ENCODE measurements around the gene ACADVL.
"Not testable (repeated sequence)": the region's sequence is repeated elsewhere in the genome, so short reads cannot be mapped to it uniquely, and the experiment has no call there.

Gene ACADVL
- long read RNA-seq, transcript ACADVL-203 (20 exons, 2,323 nt), result major isoform, 497 of 917 reads
- long read RNA-seq, partial matches to known transcripts, result 41 of 917 reads
- long read RNA-seq, other reads (novel, unspliced or antisense), result 373 of 917 reads

DNA sequence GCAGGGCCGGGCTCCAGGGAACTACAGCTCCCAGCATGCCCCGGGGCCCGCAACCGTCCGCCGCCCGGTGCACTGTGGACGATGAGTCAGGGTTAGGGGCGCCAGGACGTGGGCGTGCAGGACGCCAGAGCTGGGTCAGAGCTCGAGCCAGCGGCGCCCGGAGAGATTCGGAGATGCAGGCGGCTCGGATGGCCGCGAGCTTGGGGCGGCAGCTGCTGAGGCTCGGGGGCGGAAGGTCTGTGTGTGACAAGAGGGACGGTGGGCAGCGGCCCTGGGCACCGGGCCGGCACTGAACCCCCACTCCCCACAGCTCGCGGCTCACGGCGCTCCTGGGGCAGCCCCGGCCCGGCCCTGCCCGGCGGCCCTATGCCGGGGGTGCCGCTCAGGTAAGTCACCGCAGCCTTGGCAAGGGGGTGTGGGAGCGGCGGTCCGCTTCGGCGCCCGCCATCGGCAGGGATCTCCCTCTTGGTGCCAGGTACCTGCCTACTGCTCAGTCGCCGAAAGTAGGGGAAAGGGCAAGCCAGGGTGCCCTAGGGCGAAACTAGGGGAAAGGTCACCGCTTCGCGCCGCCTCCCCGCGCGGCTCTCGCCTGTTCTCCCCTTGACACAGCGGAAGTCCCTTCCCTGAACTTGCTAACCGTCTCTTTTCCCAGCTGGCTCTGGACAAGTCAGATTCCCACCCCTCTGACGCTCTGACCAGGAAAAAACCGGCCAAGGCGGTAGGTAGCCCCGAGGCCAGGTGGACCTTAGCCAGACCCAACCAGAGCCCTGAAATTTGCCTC is at the start of gene ACADVL, which contains the start of gene DLG4:
TSS of gene ACADVL (plus strand) at position 127 of the 781 bp plus-strand sequence. CDS start at position 174, 47 bp downstream.
TSS of gene DLG4 (minus strand) at position 25 of the 781 bp plus-strand sequence.
- H3K4me3 ChIP-seq (replicated peaks; ENCODE audit: insufficient read depth, low read length), result peak within 1 kb of the TSS; percentile 60
- TF ChIP-seq SPI1 (IDR thresholded peaks at IDR 0.05; ENCODE audit: borderline replicate concordance, low read depth) (peak; percentile 20; the same call in 1 of the 2 replicates), POLR2AphosphoS5 (IDR thresholded peaks at IDR 0.05; ENCODE audit: low read depth) (no peak)
- DNase-seq (ENCODE audit: low read depth in 1 of 2, low spot score in 1 of 2), result peak in 1 of 2 experiments; percentile 63
- no peaks in the 10 kb centered on the region for H3K27me3 ChIP-seq (ENCODE audit: insufficient read depth, poor library complexity, severe bottlenecking)
- peak within 1 kb of the TSS; percentile 63 for H3K27ac ChIP-seq (replicated peaks)

DNA sequence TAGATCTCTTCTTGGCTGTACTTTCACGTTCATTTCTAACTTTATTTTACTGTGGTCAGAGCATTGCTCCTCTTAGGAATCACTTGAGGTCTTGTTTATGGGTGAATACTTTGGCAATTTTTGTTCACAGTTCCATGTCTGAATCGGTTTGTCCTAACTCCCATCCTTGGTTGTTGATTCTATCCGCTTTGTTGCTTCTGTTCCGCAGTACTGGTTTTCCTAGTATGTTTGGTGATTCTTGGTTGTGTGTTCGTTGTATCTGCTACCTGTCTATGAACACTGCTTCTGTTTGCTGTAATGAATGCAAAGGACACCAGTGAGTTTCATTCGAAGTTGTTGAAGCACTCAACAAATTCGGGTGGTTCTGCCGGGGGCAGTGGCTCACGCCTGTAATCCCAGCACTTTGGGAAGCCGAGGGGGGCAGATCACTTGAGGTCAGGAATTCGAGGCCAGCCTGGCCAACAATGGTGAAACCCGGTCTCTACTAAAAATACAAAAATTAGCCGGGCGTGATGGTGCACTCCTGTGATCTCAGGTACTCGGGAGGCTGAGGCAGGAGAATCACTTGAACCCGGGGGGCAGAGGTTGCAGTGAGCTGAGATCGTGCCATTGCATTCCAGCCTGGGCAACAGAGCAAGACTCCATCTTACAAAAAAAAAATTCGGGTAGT is 47.1 kb upstream of the ACADVL start:
- not testable (repeated sequence) for H3K27ac ChIP-seq (replicated peaks); H3K4me3 ChIP-seq (replicated peaks; ENCODE audit: insufficient read depth, low read length); H3K27me3 ChIP-seq (ENCODE audit: insufficient read depth, poor library complexity, severe bottlenecking); DNase-seq (ENCODE audit: low read depth in 1 of 2, low spot score in 1 of 2)

DNA sequence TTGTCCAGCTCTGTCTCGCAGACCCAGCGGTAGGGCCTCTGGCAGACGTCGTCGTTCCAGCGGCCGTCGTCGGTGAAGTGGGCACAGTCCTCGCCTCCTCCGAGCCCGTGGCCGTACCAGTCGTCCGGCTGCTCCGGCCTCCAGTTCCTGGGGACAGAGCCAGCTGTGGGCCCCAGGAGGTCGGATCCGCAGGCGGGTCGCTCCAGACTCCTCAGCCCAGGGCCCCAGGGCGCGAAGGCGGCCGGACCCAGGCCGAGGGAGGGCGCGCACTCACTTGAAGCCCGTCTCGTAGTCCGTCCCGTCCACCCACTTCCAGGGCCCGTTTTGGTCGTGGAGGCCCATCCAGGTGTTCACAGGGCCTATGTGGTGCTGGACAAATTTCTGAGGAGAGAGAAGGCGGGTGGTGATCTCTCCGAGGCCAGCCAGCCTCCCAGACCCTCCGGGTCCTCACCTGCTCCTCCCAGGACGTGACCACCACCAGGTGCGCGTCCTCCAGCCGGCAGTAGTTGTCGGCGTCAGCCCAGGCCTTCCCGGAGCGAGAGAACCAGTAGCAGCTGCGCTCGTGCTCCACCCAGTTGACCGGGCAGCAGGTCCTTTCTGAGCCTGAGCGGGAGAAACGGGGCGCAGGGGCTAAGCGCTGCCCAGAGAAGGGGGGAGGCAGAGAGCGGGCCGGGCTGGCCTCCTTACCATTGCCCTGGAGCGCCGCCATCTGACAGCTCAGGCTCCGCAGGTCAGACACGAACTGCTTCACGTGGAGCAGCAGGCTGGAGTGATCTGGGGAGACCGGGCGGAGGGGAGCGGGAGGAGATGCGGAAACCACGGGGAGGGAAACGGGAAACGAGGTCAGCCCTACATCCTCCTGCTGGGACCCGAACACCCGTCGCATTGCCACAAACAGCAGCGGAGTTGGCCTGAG is 45.8 kb upstream of the ACADVL start:
- TF ChIP-seq CTCF (IDR thresholded peaks at IDR 0.05; ENCODE audit: insufficient read depth, low read length) (no peak), REST (IDR thresholded peaks at IDR 0.05; ENCODE audit: insufficient replicate concordance, low read depth) (no peak), POLR2AphosphoS5 (IDR thresholded peaks at IDR 0.05; ENCODE audit: low read depth) (no peak), GABPA (IDR thresholded peaks at IDR 0.05; ENCODE audit: low read depth) (no peak), SPI1 (IDR thresholded peaks at IDR 0.05; ENCODE audit: borderline replicate concordance, low read depth) (no peak)
- no peak overlapping the region for H3K27ac ChIP-seq (replicated peaks)
- H3K27me3 ChIP-seq (ENCODE audit: insufficient read depth, poor library complexity, severe bottlenecking), result no peaks in the 10 kb centered on the region
- H3K4me3 ChIP-seq (replicated peaks; ENCODE audit: insufficient read depth, low read length), result no peak overlapping the region
- peak in 1 of 2 experiments; percentile 50 for DNase-seq (ENCODE audit: low read depth in 1 of 2, low spot score in 1 of 2)

DNA sequence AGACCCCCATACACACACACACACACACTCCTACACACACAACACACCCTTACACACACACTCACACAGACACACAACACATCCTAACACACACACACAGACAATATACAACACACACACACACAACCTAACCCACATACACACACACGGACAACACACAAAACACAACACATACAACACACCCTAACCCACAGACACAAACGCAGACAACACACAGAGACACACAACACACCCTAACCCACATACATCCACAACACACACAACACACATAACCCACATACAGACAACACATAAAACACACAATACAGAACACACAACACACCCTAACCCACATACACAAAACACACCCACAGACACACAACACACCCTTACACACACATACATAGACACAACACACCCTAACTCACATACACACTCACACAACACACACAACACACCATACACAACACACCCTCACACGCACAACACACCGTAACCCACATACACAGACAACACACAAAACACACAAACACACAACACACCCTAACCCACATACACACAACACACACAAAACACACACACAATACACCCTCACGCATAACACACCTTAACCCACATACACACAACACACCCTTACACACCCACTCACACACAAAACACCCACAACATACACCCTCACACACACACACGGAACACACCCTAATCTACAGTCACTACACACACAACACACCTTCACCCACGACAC is 45.0 kb upstream of the ACADVL start:
- no peak overlapping the region for H3K27ac ChIP-seq (replicated peaks)
- H3K4me3 ChIP-seq (replicated peaks; ENCODE audit: insufficient read depth, low read length), result no peak overlapping the region

More for the DNA sequence above, 45.0 kb upstream of the ACADVL start:
- no peak for DNase-seq (ENCODE audit: low read depth in 1 of 2, low spot score in 1 of 2)
- no peak for TF ChIP-seq CTCF (IDR thresholded peaks at IDR 0.05; ENCODE audit: insufficient read depth, low read length)
- no peak for TF ChIP-seq SPI1 (IDR thresholded peaks at IDR 0.05; ENCODE audit: borderline replicate concordance, low read depth)
- TF ChIP-seq POLR2AphosphoS5 (IDR thresholded peaks at IDR 0.05; ENCODE audit: low read depth), result no peak
- TF ChIP-seq GABPA (IDR thresholded peaks at IDR 0.05; ENCODE audit: low read depth), result no peak
- no peak for TF ChIP-seq REST (IDR thresholded peaks at IDR 0.05; ENCODE audit: insufficient replicate concordance, low read depth)
- no peaks in the 10 kb centered on the region for H3K27me3 ChIP-seq (ENCODE audit: insufficient read depth, poor library complexity, severe bottlenecking)

All from HL-60 (cell line).